Hepatocyte (in vitro differentiated cells): ENCODE results near the gene CARMIL1. TPM values are rescaled to one million over a fixed set of nuclear protein-coding genes. Genes with fewer than 3 reads are reported as not detected.

Experiments
- DNase-seq: peaks from one replicate; pipeline ENCODE4 v3.0.0-alpha.2; 2016; ENCODE audit warnings: low spot score
- H2AFZ ChIP-seq: fragments of 200-600 bp; sonication (generic); 2 replicates; pipeline ENCODE4 v1.6.0; 2016; ENCODE audit warnings: antibody characterized with exemption, mild to moderate bottlenecking
- H3K27ac ChIP-seq: fragments of 200-600 bp; sonication (generic); 2 replicates; pipeline ENCODE4 v1.5.1; 2016; ENCODE audit warnings: mild to moderate bottlenecking
- H3K27me3 ChIP-seq: fragments of 200-600 bp; sonication (generic); 2 replicates; pipeline ENCODE4 v1.6.1; 2016
- H3K36me3 ChIP-seq: fragments of 200-600 bp; sonication (generic); replicated peaks from 2 replicates; pipeline ENCODE4 v1.5.1; 2016; ENCODE audit warnings: low read depth; ENCODE audit not compliant: insufficient read depth
- H3K4me1 ChIP-seq: fragments of 200-600 bp; sonication (generic); 2 replicates; pipeline ENCODE4 v1.5.1; 2016; ENCODE audit warnings: mild to moderate bottlenecking, moderate library complexity; ENCODE audit not compliant: insufficient read depth
- H3K4me2 ChIP-seq: fragments of 200-600 bp; sonication (generic); 2 replicates; pipeline ENCODE4 v1.6.0; 2016
- H3K4me3 ChIP-seq: fragments of 200-600 bp; sonication (generic); 2 replicates; pipeline ENCODE4 v1.5.1; 2016; ENCODE audit warnings: mild to moderate bottlenecking
- H3K79me2 ChIP-seq: fragments of 200-600 bp; sonication (generic); 2 replicates; pipeline ENCODE4 v1.6.0; 2017; ENCODE audit warnings: mild to moderate bottlenecking
- H3K9me2 ChIP-seq: fragments of 200-600 bp; sonication (generic); replicated peaks from 2 replicates; pipeline ENCODE4 v1.6.0; 2017; ENCODE audit warnings: mild to moderate bottlenecking; ENCODE audit not compliant: insufficient read depth
- H3K9me3 ChIP-seq: fragments of 200-600 bp; sonication (generic); 2 replicates; pipeline ENCODE4 v1.5.1; 2016; ENCODE audit warnings: low read depth, mild to moderate bottlenecking
- H4K20me1 ChIP-seq: fragments of 200-600 bp; sonication (generic); 2 replicates; pipeline ENCODE4 v1.6.0; 2016; ENCODE audit warnings: mild to moderate bottlenecking; ENCODE audit not compliant: insufficient read depth, poor library complexity, severe bottlenecking
- CTCF ChIP-seq: fragments of 200-600 bp; sonication (generic); IDR thresholded peaks from 2 replicates; pipeline ENCODE4 v1.5.1; 2016; ENCODE audit warnings: antibody characterized with exemption, mild to moderate bottlenecking; ENCODE audit not compliant: poor library complexity
- EZH2 ChIP-seq: fragments of 200-600 bp; sonication (generic); IDR thresholded peaks from 2 replicates; pipeline ENCODE4 v1.6.1; 2016; ENCODE audit warnings: antibody characterized with exemption, mild to moderate bottlenecking, borderline replicate concordance
- EZH2phosphoT487 ChIP-seq: fragments of 200-600 bp; sonication (generic); IDR thresholded peaks from one replicate; pipeline ENCODE4 v1.6.1; 2018; ENCODE audit warnings: antibody characterized with exemption, mild to moderate bottlenecking, low read depth, moderate library complexity; ENCODE audit not compliant: unreplicated experiment, severe bottlenecking
- WGBS: methylation state at CpG from one replicate; pipeline ENCODE4 v1.1.6; 2016; ENCODE audit warnings: low lambda C conversion rate; ENCODE audit errors: missing lambda C conversion rate; 5-methylcytosine and 5-hydroxymethylcytosine counted together
- polyA plus RNA-seq: library from polyadenylated mRNA; unstranded; fragments of >200 nt; fragmentation: Nextera tagmentation; extraction: Ambion mirVana; gene quantifications from 2 replicates; pipeline ENCODE4 v1.2.1, GENCODE V29; 2016
- total RNA-seq: library from RNA; depleted of rRNA; stranded (reverse); fragments of >200 nt; gene quantifications from 2 replicates; pipeline ENCODE4 v1.2.3, GENCODE V29; 2014

The CARMIL1 gene
- total and polyA plus RNA-seq, 2 experiments from 2014 or later: 19.5 to 40.6 TPM

GRCh38 chr6:25250878-25251277, 28.3 kb upstream of the CARMIL1 start:
- no peaks in the 10 kb centered on the region for H3K9me2 ChIP-seq
- DNase-seq: no peak
- H3K4me3 ChIP-seq: no peak overlapping the region
- H3K36me3 ChIP-seq: no peaks in the 10 kb centered on the region
- H3K9me3 ChIP-seq: no peaks in the 10 kb centered on the region
- WGBS: 78% methylated on average over 5 of the region's 5 CpGs
- TF ChIP-seq CTCF (no peak), EZH2 (no peak), EZH2phosphoT487 (no peak)
- H3K27ac ChIP-seq: no peak overlapping the region
- no peak overlapping the region for H3K4me2 ChIP-seq
- H4K20me1 ChIP-seq: no peaks in the 10 kb centered on the region
- no peaks in the 10 kb centered on the region for H3K27me3 ChIP-seq
- no peaks in the 10 kb centered on the region for H3K4me1 ChIP-seq
- no peak overlapping the region for H2AFZ ChIP-seq
- H3K79me2 ChIP-seq: no peaks in the 10 kb centered on the region

GRCh38 chr6:25251426-25251825, 27.7 kb upstream of the CARMIL1 start:
- TF ChIP-seq CTCF: no peak
- no peak for TF ChIP-seq EZH2phosphoT487
- no peak for TF ChIP-seq EZH2
- H3K79me2 ChIP-seq: no peaks in the 10 kb centered on the region
- no peak overlapping the region for H2AFZ ChIP-seq
- no peaks in the 10 kb centered on the region for H3K27me3 ChIP-seq
- no peak for DNase-seq
- no peak overlapping the region for H3K4me3 ChIP-seq
- H4K20me1 ChIP-seq: no peaks in the 10 kb centered on the region
- H3K9me3 ChIP-seq: no peaks in the 10 kb centered on the region
- no peaks in the 10 kb centered on the region for H3K36me3 ChIP-seq
- no peaks in the 10 kb centered on the region for H3K9me2 ChIP-seq
- no peak overlapping the region for H3K27ac ChIP-seq
- H3K4me1 ChIP-seq: no peaks in the 10 kb centered on the region
- WGBS: 54% methylated on average over 2 of the region's 2 CpGs
- no peak overlapping the region for H3K4me2 ChIP-seq

- Histone ChIP-seq H3K27ac (no peak overlapping the region), H3K4me3 (no peak overlapping the region), H3K4me2 (no peak overlapping the region), H4K20me1 (no peaks in the 10 kb centered on the region), H3K27me3 (no peaks in the 10 kb centered on the region), H3K9me3 (no peaks in the 10 kb centered on the region), H3K79me2 (no peaks in the 10 kb centered on the region), H2AFZ (no peak overlapping the region), H3K9me2 (no peaks in the 10 kb centered on the region), H3K4me1 (no peaks in the 10 kb centered on the region), H3K36me3 (no peaks in the 10 kb centered on the region)
- TF ChIP-seq CTCF (no peak), EZH2phosphoT487 (no peak), EZH2 (no peak)
- DNase-seq: no peak
- 56% methylated on average over 4 of the region's 4 CpGs for WGBS
These were observed 25.8 kb upstream of the CARMIL1 start for GRCh38 chr6:25253351-25253750.

GRCh38 chr6:25254671-25255070, 24.5 kb upstream of the CARMIL1 start:
- 92% methylated on average over 7 of the region's 7 CpGs for WGBS

More at GRCh38 chr6:25254671-25255070, 24.5 kb upstream of the CARMIL1 start:
- no peak for TF ChIP-seq CTCF
- no peak for TF ChIP-seq EZH2phosphoT487
- TF ChIP-seq EZH2: no peak
- H3K27ac ChIP-seq: no peak overlapping the region
- H3K4me1 ChIP-seq: no peaks in the 10 kb centered on the region
- H3K4me3 ChIP-seq: no peak overlapping the region
- no peak overlapping the region for H3K4me2 ChIP-seq
- H3K36me3 ChIP-seq: no peaks in the 10 kb centered on the region
- no peaks in the 10 kb centered on the region for H3K79me2 ChIP-seq
- H3K27me3 ChIP-seq: no peaks in the 10 kb centered on the region
- no peak for DNase-seq
- H3K9me3 ChIP-seq: no peaks in the 10 kb centered on the region
- no peak overlapping the region for H2AFZ ChIP-seq
- no peaks in the 10 kb centered on the region for H3K9me2 ChIP-seq
- no peaks in the 10 kb centered on the region for H4K20me1 ChIP-seq
